Epithelial cell of proximal tubule (primary cell): ENCODE data around the gene CPNE8. TPM values are rescaled to one million over a fixed set of nuclear protein-coding genes. Genes with fewer than 3 reads are reported as not detected.
A peak's percentile ranks its signal among the peaks of the same experiment; 100 is the strongest.

ENCODE experiments used
- DNase-seq: peaks from one replicate; pipeline ENCODE4 v3.0.0-alpha.2; 2011; ENCODE audit warnings: low read depth
- H3K4me3 ChIP-seq: 2 replicates; pipeline ENCODE4 v1.5.1; 2011; ENCODE audit warnings: low read depth, mild to moderate bottlenecking, low read length
- CTCF ChIP-seq: conservative IDR thresholded peaks from 2 replicates; pipeline ENCODE4 v1.5.1; 2012; ENCODE audit warnings: low read depth, mild to moderate bottlenecking, low read length
- total RNA-seq: library from RNA; depleted of rRNA; stranded (reverse); fragments of >200 nt; gene quantifications from 2 replicates; pipeline ENCODE4 v1.2.3, GENCODE V29; 2015

Gene CPNE8
- total RNA-seq, 1 donor from 2014 or later = 7.1 TPM

- no peak overlapping the region for H3K4me3 ChIP-seq
- TF ChIP-seq CTCF = no peak
- DNase-seq = no peak
These were observed 19.3 kb downstream of the CPNE8 start for GRCh38 chr12:38886064-38886463.

GRCh38 chr12:38884666-38885065 is 20.7 kb downstream of the CPNE8 start:
- no peak for TF ChIP-seq CTCF
- DNase-seq = no peak
- H3K4me3 ChIP-seq = no peak overlapping the region

GRCh38 chr12:38883629-38884134 is 21.7 kb downstream of the CPNE8 start:
- TF ChIP-seq CTCF = no peak
- DNase-seq = no peak
- H3K4me3 ChIP-seq = no peak overlapping the region

- no peak overlapping the region for H3K4me3 ChIP-seq
- DNase-seq = no peak
- TF ChIP-seq CTCF = no peak
These were observed 25.1 kb downstream of the CPNE8 start for GRCh38 chr12:38880288-38880687.

- no peak for TF ChIP-seq CTCF
- no peak overlapping the region for H3K4me3 ChIP-seq
- no peak for DNase-seq
These were observed 26.4 kb downstream of the CPNE8 start for GRCh38 chr12:38878986-38879385.

- TF ChIP-seq CTCF = no peak
- H3K4me3 ChIP-seq = peak overlapping the region; percentile 30
- DNase-seq = no peak
These were observed 27.1 kb downstream of the CPNE8 start for GRCh38 chr12:38878333-38878705.

GRCh38 chr12:38875586-38876228 is 29.7 kb downstream of the CPNE8 start:
- DNase-seq = no peak
- TF ChIP-seq CTCF = no peak
- no peak overlapping the region for H3K4me3 ChIP-seq
